Measurements from ENCODE around the gene TEX48.

DNA sequence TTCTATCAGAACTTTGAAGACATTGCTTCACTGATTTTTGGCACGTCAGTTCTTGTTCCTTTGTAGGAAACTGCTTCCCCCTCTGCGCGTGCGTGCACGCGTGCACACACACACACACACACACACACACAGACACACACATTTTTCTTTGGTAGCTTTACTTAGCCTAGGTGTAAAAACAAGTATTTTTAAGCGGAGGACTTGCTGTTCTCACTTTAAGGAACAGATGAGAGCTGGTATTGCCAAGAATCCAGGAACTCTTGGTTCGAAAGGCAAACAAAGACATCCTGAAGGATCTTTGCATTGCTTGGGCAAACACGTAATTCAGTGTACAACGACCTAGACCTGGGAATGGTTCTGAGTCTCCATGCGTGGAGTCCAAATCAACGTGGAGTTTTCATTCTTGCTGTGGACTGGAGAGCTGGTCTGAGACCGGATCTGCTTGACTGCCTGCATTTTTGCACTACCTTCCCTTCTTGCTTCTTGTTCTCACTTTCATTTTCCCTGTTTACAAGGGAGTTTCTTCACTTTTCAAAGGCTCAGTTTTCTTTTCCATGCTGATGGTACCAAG is 62.7 kb downstream of the TEX48 start:
- peak in 2 of 4 donors; percentile 31 to 64 for TF ChIP-seq EP300 (IDR thresholded peaks at IDR 0.05)
- TF ChIP-seq CTCF (IDR thresholded peaks at IDR 0.05): no peak
